ENCODE results near the gene ARFGEF2. TPM values are rescaled to one million over a fixed set of nuclear protein-coding genes. Genes with fewer than 3 reads are reported as not detected.
"Not testable (repeated sequence)": the region's sequence is repeated elsewhere in the genome, so short reads cannot be mapped to it uniquely, and the experiment has no call there.

ARFGEF2 gene
- total and polyA plus RNA-seq, 7 donors = 7.8 to 36.1 (median 22.8) TPM

- H3K4me1 ChIP-seq = no peaks in the 10 kb centered on the region
- intact Hi-C loops (cut with DNase I) = no loop called here
- WGBS, 3 donors = 89 to 94% (median 90%) methylated on average over 4 of the region's 4 CpGs
These were observed 36.3 kb upstream of the ARFGEF2 start for GRCh38 chr20:48885237-48885636.

GRCh38 chr20:48886194-48886593 is 35.3 kb upstream of the ARFGEF2 start:
- WGBS, 3 donors = 34 to 49% (median 36%) methylated on average over 3 of the region's 3 CpGs
- Histone ChIP-seq H3K27ac (no peak overlapping the region), H3K4me3 (no peak overlapping the region), H3K4me1 (no peaks in the 10 kb centered on the region), H3K27me3 (ENCODE audit: insufficient read depth in 3 of 3, low read length in 2 of 3) (no peaks in the 10 kb centered on the region), H3K9me3 (no peaks in the 10 kb centered on the region), H3K36me3 (ENCODE audit: insufficient read depth in 1 of 2, low read depth in 1 of 2) (no peaks in the 10 kb centered on the region)
- DNase-seq (no peak), ATAC-seq (no peak)
- no peak for TF ChIP-seq CTCF (IDR thresholded peaks at IDR 0.05)
- intact Hi-C loops (cut with DNase I) = no loop called here

More at GRCh38 chr20:48885237-48885636, 36.3 kb upstream of the ARFGEF2 start:
- H3K9me3 ChIP-seq = no peaks in the 10 kb centered on the region
- H3K4me3 ChIP-seq = no peak overlapping the region
- TF ChIP-seq CTCF (IDR thresholded peaks at IDR 0.05) = no peak
- DNase-seq (no peak), ATAC-seq (no peak)
- H3K27me3 ChIP-seq (ENCODE audit: insufficient read depth in 3 of 3, low read length in 2 of 3) = no peaks in the 10 kb centered on the region
- H3K36me3 ChIP-seq (ENCODE audit: insufficient read depth in 1 of 2, low read depth in 1 of 2) = no peaks in the 10 kb centered on the region
- H3K27ac ChIP-seq = no peak overlapping the region

DNA sequence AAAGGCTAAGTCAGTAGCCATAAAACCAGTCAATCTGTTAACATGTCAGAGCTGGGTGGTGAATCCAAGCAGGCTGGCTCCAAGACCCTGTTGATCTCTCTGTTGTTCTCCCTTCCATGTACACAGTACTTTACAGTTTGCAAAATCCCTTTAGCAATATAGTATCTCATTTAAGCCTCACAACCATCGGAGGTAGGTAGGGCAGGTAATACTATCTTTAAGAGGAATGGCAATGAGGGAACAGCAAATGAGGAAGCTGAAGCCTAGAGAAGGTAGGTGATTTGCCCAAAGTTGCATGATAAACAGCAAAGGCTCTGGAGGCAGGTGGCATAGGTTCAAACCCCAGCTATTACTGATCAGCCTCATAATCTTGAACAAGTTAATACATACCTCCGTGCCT is 34.7 kb upstream of the ARFGEF2 start:
- ATAC-seq = no peak
- 87 to 96% (median 89%) methylated on average over 2 of the region's 2 CpGs for WGBS, 3 donors

DNA sequence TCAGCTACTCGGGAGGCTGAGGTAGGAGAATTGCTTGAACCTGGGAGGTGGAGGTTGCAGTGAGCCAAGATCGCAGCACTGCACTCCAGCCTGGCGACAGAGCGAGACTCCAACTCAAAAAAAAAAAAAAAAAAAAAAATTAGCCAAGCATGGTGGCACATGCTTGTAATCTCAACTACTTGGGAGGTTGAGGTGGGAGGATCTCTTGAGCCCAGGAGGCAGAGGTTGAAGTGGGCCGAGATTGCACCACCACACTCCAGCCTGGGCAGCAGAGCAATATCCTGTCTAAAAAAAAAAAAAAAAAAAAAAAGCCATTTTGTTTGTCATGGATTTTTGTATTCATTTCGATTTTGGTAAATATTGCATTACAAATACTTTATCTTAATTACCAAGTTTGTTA is 33.0 kb upstream of the ARFGEF2 start:
- H3K27me3 ChIP-seq (ENCODE audit: insufficient read depth in 3 of 3, low read length in 2 of 3); H3K27ac ChIP-seq; H3K4me1 ChIP-seq; H3K4me3 ChIP-seq; DNase-seq; H3K9me3 ChIP-seq; H3K36me3 ChIP-seq (ENCODE audit: insufficient read depth in 1 of 2, low read depth in 1 of 2); intact Hi-C loops (cut with DNase I); ATAC-seq: not testable (repeated sequence)
- 65 to 71% (median 66%) methylated on average over 6 of the region's 6 CpGs for WGBS, 3 donors

More for the DNA sequence above, 34.7 kb upstream of the ARFGEF2 start:
- no peak for DNase-seq
- no peaks in the 10 kb centered on the region for H3K9me3 ChIP-seq
- TF ChIP-seq CTCF (IDR thresholded peaks at IDR 0.05) = no peak
- H3K4me1 ChIP-seq = no peaks in the 10 kb centered on the region
- H3K36me3 ChIP-seq (ENCODE audit: insufficient read depth in 1 of 2, low read depth in 1 of 2) = no peaks in the 10 kb centered on the region
- no peak overlapping the region for H3K27ac ChIP-seq
- no peaks in the 10 kb centered on the region for H3K27me3 ChIP-seq (ENCODE audit: insufficient read depth in 3 of 3, low read length in 2 of 3)
- H3K4me3 ChIP-seq = no peak overlapping the region
- intact Hi-C loops (cut with DNase I) = no loop called here

DNA sequence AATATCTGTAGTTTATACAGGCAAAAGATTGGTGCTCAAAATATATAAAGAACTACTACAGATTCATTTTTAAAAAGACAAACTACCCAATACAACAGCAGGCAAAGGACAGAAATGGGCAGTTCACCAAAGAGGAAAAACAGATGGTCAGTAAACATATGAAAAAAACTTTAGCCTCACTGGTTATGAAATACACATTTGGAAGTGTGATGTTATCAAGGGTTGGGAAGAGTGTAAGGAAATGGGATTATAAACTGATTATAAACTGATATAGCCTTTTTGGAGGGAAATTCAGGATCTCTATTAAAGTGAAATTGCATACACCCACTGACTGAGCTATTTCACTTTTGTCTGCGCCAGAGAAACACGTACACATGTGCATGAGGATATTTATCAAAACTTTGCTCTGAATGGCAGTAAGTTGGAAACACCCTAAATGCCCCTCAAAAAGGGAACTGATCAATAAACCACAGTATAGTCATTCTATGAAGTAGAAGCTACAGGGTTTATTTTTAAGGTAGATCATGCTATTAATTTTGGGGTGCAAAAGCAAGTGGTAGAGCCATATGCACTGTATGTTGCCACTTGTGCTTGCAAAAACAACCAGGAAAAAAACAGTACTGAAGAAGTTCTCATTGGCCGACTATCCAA is 32.2 kb upstream of the ARFGEF2 start:
- DNase-seq (no peak), ATAC-seq (no peak)
- Histone ChIP-seq H3K36me3 (ENCODE audit: insufficient read depth in 1 of 2, low read depth in 1 of 2) (no peaks in the 10 kb centered on the region), H3K4me1 (no peaks in the 10 kb centered on the region), H3K27ac (no peak overlapping the region), H3K9me3 (peaks cover 6% of the 10 kb centered on the region), H3K27me3 (ENCODE audit: insufficient read depth in 3 of 3, low read length in 2 of 3) (no peaks in the 10 kb centered on the region), H3K4me3 (no peak overlapping the region)
- intact Hi-C loops (cut with DNase I) = no loop called here
- no peak for TF ChIP-seq CTCF (IDR thresholded peaks at IDR 0.05)
- 50 to 66% (median 64%) methylated on average over 3 of the region's 3 CpGs for WGBS, 3 donors
